ENCODE data around the gene OPTC.

DNA sequence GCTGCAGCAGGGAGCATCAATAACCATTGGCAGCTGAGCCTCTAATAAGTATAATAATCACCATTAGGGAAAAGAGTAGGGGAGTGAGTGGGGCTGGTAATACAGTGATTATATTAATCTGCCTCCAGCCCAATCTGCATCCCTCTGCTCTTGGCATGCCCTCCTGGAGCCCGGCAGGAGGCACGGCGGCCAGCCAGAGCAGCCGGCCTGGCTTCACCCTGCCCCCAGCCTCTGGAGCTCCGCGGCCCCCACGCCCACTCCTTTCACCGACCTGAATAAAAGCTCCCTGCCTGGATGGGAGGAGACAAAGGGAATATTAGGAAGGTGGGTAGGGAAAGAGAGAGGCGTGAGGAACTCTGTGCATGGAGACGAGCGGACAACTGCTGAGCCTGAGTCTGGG, 28.3 kb downstream of the OPTC start:
- TF ChIP-seq, protein P1, sequence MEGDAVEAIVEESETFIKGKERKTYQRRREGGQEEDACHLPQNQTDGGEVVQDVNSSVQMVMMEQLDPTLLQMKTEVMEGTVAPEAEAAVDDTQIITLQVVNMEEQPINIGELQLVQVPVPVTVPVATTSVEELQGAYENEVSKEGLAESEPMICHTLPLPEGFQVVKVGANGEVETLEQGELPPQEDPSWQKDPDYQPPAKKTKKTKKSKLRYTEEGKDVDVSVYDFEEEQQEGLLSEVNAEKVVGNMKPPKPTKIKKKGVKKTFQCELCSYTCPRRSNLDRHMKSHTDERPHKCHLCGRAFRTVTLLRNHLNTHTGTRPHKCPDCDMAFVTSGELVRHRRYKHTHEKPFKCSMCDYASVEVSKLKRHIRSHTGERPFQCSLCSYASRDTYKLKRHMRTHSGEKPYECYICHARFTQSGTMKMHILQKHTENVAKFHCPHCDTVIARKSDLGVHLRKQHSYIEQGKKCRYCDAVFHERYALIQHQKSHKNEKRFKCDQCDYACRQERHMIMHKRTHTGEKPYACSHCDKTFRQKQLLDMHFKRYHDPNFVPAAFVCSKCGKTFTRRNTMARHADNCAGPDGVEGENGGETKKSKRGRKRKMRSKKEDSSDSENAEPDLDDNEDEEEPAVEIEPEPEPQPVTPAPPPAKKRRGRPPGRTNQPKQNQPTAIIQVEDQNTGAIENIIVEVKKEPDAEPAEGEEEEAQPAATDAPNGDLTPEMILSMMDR (IDR thresholded peaks at IDR 0.05; ENCODE audit: poor library complexity, severe bottlenecking) = no peak
- TF ChIP-seq EP300 (conservative IDR thresholded peaks at IDR 0.05; ENCODE audit: poor library complexity, severe bottlenecking) (no peak), EZH2 (IDR thresholded peaks at IDR 0.05; ENCODE audit: borderline replicate concordance, insufficient read depth, low read length, poor library complexity, severe bottlenecking) (no peak), POLR2AphosphoS5 (IDR thresholded peaks at IDR 0.05) (no peak), TAF1 (IDR thresholded peaks at IDR 0.05; ENCODE audit: low read depth) (no peak), SMC3 (conservative IDR thresholded peaks at IDR 0.05; ENCODE audit: poor library complexity) (no peak), RAD21 (conservative IDR thresholded peaks at IDR 0.05) (no peak)
- TF ChIP-seq, protein P2, sequence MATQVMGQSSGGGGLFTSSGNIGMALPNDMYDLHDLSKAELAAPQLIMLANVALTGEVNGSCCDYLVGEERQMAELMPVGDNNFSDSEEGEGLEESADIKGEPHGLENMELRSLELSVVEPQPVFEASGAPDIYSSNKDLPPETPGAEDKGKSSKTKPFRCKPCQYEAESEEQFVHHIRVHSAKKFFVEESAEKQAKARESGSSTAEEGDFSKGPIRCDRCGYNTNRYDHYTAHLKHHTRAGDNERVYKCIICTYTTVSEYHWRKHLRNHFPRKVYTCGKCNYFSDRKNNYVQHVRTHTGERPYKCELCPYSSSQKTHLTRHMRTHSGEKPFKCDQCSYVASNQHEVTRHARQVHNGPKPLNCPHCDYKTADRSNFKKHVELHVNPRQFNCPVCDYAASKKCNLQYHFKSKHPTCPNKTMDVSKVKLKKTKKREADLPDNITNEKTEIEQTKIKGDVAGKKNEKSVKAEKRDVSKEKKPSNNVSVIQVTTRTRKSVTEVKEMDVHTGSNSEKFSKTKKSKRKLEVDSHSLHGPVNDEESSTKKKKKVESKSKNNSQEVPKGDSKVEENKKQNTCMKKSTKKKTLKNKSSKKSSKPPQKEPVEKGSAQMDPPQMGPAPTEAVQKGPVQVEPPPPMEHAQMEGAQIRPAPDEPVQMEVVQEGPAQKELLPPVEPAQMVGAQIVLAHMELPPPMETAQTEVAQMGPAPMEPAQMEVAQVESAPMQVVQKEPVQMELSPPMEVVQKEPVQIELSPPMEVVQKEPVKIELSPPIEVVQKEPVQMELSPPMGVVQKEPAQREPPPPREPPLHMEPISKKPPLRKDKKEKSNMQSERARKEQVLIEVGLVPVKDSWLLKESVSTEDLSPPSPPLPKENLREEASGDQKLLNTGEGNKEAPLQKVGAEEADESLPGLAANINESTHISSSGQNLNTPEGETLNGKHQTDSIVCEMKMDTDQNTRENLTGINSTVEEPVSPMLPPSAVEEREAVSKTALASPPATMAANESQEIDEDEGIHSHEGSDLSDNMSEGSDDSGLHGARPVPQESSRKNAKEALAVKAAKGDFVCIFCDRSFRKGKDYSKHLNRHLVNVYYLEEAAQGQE (IDR thresholded peaks at IDR 0.05; ENCODE audit: borderline replicate concordance) = peak; percentile 53
